Inflammatory macrophage (primary cell): Measurements from ENCODE around the gene HSPA4.
"Not testable (repeated sequence)": the region's sequence is repeated elsewhere in the genome, so short reads cannot be mapped to it uniquely, and the experiment has no call there.

ENCODE experiments used
- DNase-seq, 2 donors: peaks; one replicate each; pipeline ENCODE4 v3.0.0-alpha.2; 2020 to 2022

Gene HSPA4

DNA sequence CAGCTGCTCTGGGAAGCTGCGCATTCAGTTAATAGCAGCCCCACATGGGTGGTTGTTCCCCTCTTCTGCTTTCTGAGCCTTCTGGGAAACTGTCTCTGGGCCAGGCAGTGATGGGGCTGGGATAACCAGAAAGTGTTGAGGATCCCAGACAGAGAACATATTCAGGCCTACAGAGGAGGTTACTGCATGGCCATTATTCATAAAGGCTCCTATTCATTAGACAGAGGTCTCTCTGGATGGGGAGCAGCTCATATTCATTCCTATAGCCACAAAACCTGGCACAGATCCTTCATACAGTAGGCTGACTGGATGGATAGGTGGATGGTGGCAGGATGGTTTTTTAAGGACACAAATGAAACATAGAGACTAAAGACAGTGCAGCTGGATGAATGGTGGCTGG is 76.3 kb downstream of the HSPA4 start:
- no peak for DNase-seq

DNA sequence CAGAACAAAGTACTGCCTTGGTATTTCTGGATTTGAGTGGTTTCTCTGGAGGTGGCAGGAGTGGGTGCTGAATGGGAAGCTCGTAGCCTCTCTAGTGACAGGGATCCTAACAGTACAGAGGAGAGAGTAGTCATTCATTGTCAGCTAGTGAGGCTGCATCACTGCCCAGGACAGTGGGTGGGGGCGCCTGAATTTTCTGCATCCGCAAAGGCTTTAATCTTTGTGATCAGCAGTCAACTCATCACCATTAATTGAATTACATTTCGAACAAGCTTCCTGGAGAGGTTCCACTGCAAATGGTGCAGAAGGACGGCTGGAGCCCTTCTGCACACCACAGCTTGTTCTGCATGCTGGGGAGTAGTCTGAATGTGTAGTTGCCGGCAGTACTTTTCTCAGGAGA is 77.5 kb downstream of the HSPA4 start:
- no peak for DNase-seq

DNA sequence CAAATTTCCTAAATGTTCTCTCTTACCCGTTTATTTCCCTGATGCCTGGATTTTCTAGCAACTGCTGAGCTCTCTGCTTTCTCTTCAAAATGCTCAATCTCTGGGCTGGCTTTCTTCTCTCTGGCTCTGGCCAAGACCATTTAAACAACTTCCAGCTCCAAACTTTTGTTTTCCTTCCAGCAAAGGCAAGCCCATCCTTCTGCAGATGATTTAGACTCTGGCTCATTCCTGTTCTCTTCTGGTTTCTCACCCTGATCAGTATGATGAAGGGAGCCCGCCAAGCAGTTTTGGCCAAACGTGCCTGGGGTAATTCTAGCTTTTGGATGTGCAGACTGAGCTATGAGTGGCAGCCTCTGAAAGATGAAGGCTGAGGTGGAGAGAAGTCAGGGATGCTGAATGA is 78.1 kb downstream of the HSPA4 start:
- no peak for DNase-seq

DNA sequence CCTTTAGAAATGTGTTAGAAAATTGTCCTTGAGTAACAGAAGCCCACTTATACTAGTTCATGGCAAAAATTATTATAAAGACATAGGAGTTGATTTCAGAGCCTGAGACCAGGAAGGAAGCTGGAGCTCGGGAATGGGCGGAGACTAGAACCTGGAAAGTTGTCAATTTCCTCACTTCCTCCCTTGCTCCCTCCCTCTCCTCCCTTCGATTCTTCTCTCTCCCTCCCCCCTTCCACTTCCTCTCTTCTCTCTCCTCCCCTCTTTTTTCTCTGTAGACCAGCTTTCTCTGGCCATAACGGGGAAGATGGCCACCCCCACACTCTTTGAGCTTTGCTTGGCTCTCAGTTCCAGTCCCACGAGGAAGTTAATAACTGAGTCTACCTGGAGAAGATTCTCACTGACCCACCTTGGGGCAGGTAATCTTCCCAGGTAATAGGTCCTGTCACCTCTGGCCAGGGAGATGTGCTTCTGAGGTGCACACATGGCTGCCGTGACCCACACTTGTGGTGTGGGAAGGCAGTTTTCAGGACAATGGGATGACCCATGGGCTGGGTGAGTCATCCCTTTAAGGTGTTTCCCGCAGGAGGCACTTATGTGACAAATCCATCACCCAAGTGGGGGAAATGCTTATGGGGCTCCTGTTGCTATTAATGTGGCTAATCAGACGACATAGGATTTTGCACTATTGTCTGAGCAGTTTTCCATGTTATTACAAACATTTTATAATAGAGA is 78.7 kb downstream of the HSPA4 start:
- no peak for DNase-seq

DNA sequence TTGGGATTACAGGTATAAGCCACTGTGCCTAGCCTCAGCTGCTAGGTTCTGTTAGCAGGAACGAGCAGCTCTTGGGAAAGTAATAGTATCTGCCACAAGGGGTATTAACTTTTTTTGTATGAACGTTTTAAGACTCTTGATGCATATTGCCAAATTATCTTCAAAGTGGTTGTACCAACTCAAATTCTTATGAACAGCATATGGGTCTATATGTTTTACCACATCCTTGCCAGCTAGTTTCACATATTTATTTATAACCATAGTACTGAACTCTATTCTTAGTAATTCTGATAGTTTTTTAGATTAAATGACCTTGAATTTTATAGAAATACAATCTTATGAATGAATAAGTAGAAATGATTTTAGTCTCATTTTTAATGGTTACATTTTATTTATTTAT is 80.9 kb downstream of the HSPA4 start:
- no peak for DNase-seq

- not testable (repeated sequence) for DNase-seq
These were observed 81.4 kb downstream of the HSPA4 start for GRCh38 chr5:133133241-133133640.

- DNase-seq, result not testable (repeated sequence)
These were observed 85.1 kb downstream of the HSPA4 start for GRCh38 chr5:133136890-133137289.

DNA sequence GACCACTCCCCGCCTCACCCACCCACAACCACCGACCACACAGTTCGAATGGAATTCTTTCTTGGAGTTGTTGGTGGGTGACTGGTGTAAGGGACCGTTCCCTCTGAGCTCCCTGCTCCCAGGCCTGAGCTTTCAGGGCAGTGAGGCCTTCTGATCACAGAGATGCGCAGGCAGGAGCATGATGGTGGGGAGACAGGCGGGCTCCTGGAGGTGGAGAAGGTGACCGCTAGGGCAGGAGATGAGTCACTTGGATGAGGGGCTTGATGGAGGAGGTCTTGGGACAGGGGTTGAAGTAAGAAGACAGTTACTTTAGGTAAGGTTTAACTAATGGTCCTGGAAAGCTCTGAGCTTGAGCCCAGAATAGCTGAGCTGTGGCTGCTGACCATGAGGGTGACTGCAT is 88.5 kb downstream of the HSPA4 start:
- no peak for DNase-seq

- DNase-seq, result no peak
These were observed 89.9 kb downstream of the HSPA4 start for GRCh38 chr5:133141746-133142145.

DNA sequence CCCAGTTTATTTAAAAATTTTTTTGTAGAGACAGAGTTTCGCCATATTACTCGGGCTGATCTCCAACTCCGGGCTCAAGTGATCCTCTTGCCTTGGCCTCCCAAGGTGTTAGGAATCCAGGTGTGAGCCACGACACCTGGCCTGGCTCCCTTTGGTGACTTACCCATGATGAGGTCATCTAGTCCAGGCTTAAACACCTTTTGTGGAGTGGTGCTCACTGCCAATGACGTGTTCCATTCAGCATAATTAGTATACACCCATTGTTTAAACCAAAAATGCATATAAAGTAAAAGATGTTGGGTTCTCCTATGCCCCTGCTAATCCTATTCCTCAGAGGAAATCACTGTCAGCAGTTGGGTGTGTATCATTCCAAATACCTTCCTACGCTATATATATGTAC is 91.0 kb downstream of the HSPA4 start:
- DNase-seq, result no peak

- DNase-seq, result no peak
These were observed 92.6 kb downstream of the HSPA4 start for GRCh38 chr5:133144245-133144981.

GRCh38 chr5:133145436-133146170 is 93.8 kb downstream of the HSPA4 start:
- DNase-seq, result peak; percentile 35 to 67

DNA sequence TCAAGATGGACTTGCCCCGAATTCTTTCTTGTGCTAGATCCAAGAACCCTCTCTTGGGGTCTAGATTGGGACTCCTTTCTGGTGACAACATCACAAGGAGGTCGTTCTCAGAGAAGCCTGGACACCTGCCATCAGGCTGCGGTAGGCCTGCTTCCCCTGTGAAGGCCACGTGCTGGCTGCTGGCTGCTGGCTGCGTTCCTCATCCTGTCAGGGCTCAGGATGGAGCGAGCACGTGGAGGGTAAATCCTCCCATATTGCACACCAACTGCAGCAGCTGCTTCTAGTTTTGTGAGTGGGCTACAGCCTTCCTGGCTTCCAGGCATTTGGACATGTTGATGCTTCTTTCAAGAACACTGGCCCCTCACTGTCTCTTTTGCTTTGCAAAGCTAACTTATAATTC is 95.6 kb downstream of the HSPA4 start:
- DNase-seq, result peak; percentile 4 to 11

DNA sequence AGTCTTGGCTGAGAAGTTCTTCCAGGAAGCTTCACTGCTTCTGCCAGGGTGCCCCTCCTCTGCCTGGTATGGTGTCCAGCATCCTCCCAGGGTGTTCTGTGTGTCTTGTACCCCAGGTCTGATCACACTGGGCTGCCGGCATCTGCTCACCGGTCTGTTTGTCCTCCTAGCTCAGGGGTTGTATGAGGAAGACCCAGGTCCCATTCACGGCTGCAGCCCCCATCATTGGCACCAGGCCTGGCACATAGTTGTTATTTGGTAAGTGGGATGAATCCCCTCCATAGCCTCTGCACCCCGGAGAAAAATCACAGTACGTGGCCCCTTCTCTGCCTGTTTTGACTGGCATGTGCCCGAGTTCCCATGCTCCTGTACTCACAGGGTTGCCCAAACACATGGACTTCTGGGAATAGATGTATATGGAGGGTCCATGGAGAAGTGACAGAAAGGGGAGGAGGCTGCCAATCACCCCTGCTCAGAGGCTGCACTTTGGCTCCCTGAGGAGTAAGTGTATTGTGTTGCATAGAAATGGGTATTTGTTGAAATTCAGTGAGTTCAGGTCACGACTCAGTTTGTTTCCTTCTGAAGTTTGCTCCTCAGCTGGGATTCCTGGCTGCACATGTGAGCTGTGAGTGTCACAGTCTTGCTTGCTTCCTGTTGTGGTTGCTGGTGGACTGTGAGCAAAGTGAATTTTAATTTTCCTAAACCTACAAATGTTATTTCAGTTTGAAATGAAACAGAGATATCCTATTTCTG is 96.2 kb downstream of the HSPA4 start:
- no peak for DNase-seq

DNA sequence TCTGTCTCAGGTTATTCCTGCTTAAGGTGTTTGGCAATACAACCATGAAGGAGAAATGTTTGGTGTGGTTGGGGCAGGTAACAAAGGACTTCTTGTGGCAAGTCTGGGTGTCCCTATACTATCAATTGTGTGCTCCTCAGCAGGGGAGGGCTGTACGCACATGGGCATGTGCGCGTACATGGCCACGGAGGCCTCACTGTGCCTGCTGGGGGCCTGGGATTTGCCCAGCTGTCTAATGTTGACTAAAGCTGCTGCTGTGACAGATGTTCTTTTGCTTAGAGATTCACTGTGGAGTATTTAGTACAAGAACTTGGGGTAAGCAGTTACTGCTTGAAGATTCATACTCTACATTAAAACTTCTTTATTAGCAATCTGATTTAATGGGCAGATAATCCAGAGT is 97.5 kb downstream of the HSPA4 start:
- DNase-seq, result no peak

DNA sequence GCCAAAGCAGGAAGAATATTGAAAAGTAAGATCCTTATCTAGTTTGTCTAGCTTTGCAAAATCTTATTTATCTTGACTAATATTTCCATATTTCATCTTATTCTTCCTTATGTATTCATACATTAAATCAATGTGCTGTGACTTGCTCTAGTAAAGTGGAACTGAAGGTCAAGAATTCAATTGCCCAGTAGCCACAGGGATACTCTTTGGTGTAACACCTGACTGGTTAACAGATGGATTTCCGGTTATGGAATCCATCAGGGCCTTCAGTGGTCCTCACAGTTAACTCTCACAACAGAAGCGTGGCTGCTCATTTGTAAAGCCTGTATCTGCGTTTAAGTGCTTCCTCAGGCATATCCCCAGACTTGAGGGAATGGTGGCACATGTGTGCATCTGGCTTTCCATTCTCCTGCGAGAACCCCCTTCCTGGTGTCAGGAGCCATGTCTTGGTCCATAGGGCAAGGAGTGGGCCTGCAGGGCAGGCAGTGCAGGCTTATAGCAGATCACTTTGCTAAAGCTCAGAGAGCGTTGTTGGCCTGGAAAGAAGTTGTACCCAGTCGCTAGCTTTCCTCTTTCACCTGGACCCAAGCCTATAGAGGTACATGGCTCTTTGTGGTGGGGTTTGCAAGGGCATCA is 99.2 kb downstream of the HSPA4 start:
- no peak for DNase-seq

GRCh38 chr5:133154274-133155075 is 102.7 kb downstream of the HSPA4 start:
- no peak for DNase-seq

DNA sequence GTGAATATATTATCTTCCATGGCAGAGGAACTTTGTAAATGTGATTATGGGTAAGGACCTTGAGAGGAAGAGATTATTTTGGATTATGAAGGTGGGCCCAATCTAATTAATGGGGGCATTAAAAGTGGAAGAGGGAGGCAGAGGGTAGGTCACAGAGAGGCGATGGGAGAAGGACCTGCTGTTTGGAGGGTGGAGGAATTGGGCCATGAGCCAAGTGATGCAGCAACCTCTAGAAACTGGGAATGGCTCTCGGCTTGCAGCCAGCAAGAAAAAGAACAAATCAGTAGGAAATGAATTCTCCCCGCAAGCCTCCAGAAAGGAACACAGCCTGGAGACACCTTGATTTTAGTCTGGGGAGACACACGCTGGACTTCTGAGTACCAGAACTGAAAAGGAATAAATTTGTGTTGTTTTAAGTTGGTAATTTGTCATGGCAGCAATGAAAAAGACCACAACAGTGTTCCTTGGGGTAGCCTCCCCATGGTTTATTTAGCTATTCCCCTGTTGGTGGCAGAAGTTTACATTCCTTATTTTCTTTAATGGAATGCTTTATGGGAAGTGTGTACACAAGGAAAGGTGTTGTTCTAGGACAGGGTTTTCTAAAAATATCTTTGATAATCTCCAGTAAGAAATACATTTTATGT is 103.6 kb downstream of the HSPA4 start:
- DNase-seq, result no peak
